Jurkat, Clone E6-1 (cell line): ENCODE data around the gene SRR.
"Not testable (repeated sequence)": the region's sequence is repeated elsewhere in the genome, so short reads cannot be mapped to it uniquely, and the experiment has no call there.

Experiments used
- DNase-seq: peaks from one replicate; pipeline ENCODE4 v3.0.0-alpha.2; 2011; ENCODE audit warnings: low read depth, low spot score
- H3K4me3 ChIP-seq: 2 replicates; pipeline ENCODE4 v1.5.1; 2011; ENCODE audit warnings: mild to moderate bottlenecking, low read length, control low read depth, moderate library complexity

Gene SRR

DNA sequence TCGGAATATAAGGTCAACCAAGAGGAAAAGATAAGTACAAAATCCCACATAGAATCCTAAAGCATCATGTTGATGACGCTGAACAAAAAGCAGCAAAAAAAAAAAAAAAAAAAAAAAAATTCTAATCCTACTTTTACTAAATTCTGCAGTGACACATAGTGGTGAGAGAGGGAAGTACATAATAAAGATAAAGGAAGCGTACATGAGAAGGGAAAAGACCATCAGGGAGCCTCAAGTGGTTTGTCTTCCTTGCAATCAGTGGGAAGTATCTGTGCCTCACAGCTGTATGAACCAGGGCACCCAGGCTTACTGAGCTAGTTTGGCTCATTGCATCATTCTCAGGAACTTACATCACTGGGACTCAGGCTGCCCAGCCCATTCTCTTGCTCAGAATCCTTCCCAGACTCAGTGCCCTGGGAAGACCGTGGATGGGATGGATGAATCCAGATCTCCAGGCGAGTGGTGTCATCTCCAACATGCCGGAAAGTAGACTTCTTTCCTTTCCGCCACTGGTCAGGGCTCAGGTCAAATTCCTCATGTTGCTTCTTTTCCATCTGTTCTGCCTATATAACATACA lies 21.4 kb upstream of the SRR start:
- peak; percentile 82 for DNase-seq

DNA sequence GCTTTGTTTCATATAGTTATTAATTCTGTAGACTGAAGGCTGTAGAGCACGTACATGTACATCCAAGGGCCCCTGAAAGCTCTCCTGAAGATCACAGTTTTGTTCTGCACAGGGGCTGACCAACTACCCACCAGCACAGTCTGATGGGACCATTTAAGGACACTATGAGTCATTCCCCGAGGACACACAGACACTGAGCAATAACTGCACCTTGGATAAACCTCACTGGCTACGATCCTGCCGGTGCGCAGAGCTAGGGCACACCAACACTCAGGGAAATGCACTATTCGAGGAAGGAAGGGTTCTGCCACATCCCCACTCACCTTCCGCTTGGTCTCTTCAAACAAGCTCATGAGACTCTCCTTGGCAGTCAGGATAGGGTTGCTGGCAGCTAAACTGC lies 20.4 kb upstream of the SRR start:
- no peak for DNase-seq
- no peak overlapping the region for H3K4me3 ChIP-seq

More for the DNA sequence above, 21.4 kb upstream of the SRR start:
- no peak overlapping the region for H3K4me3 ChIP-seq

DNA sequence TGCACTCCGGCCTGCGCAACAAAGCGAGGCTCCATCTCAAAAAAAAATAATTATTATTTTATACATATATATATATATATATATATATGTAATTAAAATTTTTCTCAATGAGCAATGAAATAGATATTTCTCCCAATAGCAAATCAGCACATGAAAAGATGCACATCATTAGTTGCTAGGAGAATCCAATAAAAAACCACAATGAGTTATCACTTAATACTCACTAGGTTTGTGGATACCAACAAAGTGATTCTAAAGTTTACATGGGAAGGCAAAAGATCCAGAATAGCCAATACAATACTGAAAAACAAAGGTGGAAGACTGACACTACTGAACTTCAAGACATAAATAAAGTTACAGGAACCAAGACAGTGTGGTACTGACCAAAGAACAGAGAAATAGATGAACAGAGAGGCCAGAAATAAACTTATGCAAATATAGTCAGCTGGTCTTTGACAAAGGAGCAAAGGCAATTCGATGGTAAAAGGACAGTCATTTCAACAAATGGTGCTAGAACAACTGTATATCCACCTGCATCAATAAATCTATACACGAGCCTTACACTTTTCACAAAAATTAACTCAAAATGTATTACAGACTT lies 13.8 kb upstream of the SRR start:
- DNase-seq: no peak
- no peak overlapping the region for H3K4me3 ChIP-seq

DNA sequence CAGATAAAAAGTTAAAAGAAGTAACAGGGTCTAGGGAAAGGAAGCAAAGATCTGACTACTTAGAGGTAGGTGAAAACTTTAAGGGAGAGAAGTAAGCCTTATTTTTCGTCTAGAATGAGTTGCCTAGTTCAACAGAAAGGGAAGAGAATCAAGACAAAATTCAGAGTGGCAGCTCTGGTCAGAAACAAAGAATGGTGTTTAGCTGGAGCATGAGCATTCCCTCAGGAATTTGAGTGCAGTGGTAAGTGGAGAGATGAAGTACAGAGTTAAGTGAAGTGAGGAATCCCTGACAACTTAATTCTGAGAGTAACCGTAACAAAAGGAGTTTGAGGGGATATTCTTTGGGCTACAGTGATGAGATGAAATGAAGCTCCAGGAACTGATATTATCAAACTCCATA lies 11.7 kb upstream of the SRR start:
- no peak for DNase-seq
- H3K4me3 ChIP-seq: no peak overlapping the region

DNA sequence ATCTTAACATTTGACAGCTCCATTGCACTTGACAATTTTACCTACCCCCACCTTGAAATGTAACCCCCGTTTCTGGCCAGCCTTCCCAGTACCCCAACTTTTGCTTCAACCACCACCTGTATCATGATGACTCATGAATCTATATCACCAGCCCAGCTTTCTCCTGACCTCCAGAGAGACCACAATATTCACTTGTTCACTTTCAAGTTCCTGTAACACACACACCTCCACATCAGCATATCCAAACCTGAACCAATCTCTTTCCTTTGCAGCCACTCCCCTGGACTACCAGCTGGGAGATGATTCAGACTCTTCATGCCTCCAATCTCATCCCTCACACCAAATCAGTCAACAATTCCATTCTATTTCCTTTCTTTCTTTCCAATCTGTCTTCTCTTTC lies 8.2 kb upstream of the SRR start:
- DNase-seq: no peak
- H3K4me3 ChIP-seq: no peak overlapping the region

DNA sequence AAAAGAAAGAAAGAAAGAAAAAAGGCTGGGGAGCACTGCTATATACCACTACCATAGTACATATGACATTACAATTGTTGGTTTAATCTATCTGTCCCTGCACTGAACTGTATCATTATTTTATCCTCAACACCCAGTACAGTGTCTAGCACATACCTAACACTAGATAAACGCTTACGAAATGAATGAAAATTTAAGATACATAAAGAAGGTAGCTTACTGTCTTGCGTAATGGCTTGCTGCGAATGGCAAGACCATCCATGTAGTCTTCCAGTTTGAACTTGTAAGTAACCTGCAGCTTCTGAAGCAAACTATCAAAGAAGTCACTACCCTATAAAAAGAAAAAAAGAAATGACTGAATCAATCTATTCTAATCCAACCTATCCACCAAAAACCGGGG lies 6.7 kb upstream of the SRR start:
- no peak overlapping the region for H3K4me3 ChIP-seq
- no peak for DNase-seq

DNA sequence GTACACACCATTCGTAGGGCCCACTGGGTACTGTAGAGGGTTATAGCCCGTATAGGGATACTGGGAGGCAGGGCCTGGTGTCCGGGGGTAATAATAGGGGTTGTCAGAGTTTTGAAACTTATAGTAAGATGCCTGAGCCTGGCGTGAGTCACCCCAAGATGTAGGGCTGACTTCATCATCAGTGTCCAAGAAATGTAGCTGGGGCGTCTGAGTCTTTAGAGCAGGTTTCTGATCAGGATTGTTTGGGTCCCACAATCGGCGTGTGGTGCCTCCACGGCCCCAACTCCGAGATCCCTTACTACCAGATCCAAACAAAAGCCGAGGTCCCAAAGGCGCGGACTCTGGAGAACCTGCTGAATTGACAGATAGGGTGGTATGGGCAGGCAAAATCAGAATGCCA lies 4.6 kb upstream of the SRR start:
- DNase-seq: no peak
- no peak overlapping the region for H3K4me3 ChIP-seq

DNA sequence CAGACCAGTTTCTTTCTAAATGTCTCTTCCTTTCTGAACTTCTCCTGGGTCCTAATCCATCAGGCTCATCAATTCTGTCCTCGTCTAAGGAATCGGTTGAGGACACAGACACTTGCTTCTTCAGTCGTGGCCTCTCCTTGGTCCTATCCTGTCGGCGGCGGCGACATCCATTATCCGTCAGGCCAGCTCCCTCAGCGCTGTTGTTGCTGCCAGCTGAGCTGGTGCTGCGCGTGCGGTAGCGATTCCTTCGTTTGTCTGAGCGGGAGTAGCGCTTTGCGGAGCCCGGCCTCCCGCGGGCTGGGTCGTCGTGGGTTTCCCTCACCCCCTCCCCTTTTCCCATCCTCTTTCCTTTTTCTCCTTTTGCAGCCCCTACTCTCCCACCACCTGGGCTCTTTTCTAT lies 4.0 kb upstream of the SRR start:
- DNase-seq: no peak
- H3K4me3 ChIP-seq: no peak overlapping the region

DNA sequence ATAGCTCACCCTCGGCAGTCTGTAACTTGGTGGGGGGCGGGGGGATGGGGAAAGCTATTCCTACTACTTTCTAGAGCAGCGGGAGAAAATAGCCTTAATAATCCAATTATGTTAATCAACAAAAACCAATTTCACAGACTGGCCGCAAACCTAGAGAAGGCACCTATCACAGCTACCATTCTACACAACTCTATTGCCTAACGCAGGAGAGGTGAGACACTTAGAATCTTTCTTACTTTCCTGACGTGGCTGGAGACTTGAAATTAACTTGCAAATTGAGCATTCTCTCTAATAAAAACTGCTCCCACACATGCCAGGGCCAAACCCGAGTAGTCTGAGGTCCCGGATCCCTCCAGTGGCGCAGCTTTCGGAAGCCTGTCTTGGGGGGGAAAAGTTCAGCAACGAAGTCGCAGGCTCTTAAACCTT lies 959 bp upstream of the SRR start:
- no peak for DNase-seq

DNA sequence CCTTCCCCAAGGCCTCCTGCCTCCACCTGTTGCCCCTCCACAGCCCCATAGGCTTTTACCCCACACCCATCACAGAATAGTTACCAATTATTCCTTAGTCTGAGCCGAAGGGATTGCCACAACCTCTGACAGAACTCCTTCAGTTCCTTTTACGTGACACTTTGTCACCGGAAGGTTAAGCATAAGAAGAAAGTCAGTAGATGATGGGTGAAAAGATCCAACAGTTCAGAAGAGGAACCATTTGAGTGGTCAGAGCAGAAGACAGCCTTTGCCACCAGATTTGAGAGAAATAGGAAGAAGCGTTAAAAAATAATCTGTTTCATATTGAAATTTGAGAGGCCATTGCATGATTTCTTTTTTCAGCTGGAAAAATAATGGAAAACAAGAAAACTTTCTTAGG lies 1.2 kb downstream of the SRR start:
- H3K4me3 ChIP-seq: no peak overlapping the region
- no peak for DNase-seq

More for the DNA sequence above, 959 bp upstream of the SRR start:
- H3K4me3 ChIP-seq: peak overlapping the region; percentile 85

DNA sequence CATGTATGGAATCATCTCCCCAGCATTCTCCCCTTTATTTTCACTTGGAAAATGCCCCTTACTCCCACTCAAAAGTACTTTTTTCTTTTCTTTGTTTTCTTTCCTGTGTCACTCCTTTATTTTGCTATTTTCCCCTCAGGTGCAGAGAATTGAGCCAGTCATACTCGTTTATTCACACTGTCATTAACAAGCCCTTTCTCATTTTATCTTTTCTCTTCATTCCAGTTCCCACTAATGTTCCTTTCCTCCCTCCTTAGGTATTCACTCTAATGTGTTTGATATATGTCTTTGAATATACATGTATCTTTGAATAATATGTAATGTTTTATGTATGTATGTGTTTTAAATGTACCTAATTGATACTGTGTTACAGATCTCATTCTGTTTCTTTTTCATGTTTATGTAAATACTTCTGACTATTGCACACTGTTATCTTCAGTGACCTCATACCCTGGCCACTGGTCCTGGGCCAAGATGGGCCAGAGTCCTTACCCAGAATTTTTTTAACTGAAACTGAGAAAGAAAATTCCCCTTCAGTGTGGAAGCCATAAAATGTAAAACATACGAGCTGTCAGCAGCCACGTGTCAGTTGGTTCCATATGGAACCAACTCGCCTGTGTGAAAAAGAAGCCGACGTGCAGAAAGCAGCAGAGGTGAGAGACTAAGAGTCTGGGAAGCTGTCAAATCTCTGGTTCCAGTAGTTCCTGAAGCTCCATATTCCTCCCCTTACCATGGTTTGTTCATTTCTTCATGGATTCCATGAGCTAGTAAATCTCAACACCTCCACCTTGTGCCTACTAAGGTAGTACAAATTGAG lies 5.8 kb downstream of the SRR start:
- no peak for DNase-seq
- H3K4me3 ChIP-seq: no peak overlapping the region

DNA sequence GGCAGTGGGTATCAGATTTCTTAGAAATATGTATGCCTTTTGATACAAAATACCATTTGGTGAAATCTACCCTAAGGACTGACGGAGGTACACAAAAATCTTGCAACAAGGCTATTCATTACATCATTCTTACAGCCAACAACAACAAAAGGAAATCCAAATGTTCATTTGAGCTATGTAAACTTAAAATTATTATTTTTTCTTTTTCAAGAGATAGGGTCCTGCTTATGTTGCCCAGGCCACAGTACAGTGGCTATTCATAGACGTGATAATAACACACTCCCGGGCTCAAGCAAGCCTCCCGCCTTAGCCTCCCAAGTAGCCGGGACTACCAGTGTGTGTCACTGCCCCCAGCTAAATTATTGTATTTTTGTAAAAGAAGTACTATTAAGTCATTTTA lies 9.0 kb downstream of the SRR start:
- DNase-seq: no peak
- H3K4me3 ChIP-seq: no peak overlapping the region

DNA sequence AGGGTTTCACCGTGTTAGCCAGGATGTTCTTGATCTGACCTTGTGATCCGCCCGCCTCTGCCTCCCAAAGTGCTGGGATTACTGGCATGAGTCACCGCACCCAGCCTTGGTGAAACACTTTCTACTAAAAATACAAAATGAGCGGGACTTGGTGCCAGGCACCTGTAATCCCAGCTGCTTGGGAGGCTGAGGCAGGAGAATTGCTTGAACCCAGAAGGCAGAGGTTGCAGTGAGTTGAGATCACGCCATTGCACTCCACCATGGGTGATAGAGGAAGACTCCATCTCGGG lies 13.1 kb downstream of the SRR start:
- not testable (repeated sequence) for H3K4me3 ChIP-seq, DNase-seq

DNA sequence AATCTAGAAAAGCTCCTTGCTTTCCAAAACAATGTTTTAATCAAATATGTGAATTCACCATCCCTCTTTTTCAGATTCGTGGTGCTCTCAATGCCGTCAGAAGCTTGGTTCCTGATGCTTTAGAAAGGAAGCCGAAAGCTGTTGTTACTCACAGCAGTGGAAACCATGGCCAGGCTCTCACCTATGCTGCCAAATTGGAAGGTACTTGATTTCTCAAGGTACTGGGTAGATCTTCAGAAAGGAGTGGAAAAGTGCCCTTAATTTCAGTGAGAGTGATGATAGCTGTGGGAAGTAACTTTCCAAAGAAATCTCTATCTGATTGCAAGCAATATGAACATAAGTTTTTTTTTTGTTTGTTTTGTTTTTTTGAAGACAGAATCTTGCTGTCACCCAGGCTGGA lies 14.0 kb downstream of the SRR start:
- H3K4me3 ChIP-seq: no peak overlapping the region
- DNase-seq: no peak

DNA sequence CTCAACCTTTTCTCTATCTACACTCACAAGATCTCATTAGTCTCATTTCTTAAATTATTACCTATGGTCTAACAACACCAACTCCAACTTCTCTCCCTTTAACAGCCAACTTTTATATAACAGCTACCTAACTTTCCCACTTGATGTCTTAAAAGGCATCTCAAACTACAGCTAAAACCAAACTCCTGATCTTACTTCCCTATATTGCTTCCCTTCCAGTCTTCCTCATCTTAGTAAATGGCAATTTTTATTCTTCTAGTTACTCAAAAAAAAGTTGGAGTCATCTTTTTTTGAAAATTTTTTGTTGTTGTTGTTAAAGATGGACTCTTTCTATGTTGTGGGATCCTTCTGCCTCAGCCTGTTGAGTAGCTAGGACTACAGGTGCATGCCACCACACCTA lies 15.3 kb downstream of the SRR start:
- no peak for DNase-seq
- no peak overlapping the region for H3K4me3 ChIP-seq

DNA sequence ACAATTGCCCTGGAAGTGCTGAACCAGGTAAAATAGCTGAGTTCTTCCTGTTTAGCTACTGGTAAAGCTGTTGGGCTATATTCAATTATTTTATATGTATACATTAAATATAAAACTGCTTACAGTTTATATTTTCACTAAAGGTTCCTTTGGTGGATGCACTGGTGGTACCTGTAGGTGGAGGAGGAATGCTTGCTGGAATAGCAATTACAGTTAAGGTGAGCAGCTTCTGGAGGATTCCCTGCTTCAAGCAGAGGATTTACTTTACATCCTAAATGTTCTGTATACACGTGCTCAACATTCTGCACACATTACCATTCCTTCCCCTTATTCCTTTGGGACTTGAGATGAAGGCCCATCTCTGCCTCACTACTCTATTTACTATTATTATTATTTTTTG lies 17.6 kb downstream of the SRR start:
- H3K4me3 ChIP-seq: no peak overlapping the region
- DNase-seq: no peak

DNA sequence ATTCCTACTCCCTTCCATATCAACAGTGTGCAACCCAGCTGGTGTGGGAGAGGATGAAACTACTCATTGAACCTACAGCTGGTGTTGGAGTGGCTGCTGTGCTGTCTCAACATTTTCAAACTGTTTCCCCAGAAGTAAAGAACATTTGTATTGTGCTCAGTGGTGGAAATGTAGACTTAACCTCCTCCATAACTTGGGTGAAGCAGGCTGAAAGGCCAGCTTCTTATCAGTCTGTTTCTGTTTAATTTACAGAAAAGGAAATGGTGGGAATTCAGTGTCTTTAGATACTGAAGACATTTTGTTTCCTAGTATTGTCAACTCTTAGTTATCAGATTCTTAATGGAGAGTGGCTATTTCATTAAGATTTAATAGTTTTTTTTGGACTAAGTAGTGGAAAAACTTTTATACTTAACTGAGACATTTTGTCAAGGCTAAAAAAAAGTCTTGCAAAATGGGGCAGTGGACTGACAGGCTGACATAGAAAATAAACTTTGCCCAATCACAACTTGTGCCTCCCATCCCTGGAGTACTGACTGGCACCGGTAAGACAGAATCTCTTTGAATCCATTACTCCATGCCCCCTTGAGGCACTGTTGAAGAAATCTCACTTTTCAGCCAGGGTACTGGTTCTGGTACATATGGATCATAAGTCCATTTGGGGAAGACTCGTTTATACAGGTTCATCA lies 20.0 kb downstream of the SRR start:
- no peak for DNase-seq

DNA sequence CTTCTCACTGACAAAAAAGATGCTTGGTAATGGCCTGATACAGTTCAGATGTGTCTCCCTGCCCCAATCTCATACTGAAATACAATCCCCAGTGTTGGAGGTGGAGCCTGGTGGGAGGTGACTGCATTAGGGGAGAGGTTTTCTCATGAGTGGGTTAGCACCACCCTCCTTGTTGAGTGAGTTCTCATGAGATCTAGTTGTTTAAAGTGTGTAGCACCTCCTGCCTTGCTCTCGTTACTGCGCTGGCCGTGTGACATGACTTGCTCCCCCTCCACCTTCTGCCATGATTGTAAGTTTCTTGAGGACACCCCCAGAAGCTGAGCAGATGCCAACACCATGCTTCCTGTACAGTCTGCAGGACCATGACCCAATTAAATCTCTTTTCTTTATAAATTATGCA lies 27.6 kb downstream of the SRR start:
- no peak for DNase-seq
- H3K4me3 ChIP-seq: no peak overlapping the region

More for the DNA sequence above, 20.0 kb downstream of the SRR start:
- H3K4me3 ChIP-seq: no peak overlapping the region

DNA sequence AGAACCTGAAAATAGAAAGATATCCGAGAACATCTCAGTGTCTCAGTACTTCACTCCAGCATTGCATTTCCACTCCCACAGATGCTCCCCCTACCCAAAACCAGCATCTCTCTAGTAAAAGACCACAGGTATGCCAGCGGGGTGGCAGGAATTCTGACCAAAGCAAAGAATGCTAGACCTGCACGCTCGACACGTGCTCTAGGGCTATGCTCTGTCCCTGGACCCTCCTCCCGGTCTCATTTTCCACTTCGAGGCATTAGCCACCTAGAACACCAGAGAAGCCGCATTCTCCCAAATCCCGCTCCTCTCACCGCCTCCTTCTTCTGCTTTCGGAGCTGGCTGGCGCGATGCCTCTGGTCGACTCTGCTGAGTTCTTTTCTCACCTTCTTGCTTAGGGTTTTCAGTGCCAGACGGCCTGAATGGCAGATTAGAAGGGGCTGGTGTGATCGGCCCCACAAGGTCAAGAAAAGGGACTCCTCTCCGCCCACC lies 32.0 kb downstream of the SRR start:
- H3K4me3 ChIP-seq: peak overlapping the region; percentile 84
- DNase-seq: no peak

DNA sequence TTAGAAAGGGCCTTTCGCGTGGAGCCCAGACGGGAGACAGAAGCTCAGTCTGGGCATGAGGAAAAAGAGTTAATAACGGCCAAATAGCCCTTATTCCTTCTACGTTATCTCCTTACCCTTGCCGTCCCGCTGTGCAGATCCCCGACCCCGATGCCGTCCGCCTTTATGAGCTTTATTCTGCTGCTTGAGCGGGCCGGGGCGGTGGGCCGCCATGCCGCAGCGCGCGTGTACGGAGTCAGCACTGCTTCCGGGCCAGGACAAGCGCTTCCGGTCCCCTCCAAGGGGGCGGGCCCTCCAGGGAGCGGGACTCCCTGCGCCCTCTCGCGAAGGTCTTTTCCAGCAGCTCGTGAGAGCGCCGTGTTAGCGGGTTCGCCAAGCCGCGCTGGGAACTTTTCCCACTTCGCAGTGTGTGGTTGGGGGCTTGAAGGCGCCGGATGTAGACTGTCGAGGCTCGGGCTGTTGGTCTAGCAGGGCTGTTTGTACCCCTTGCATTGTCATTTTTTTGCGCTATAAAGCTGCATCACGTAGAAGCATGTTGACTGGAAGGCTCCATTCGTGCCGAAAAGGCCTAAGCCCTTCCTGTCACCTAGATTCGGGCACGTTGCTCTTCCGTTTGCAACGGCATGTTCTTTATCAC lies 32.6 kb downstream of the SRR start, which contains the start of gene TSR1:
TSR1 (minus strand) TSS at position 243 of the 637 bp plus-strand sequence; CDS start at position 213, 30 bp downstream.
- peak within 1 kb of the TSS; percentile 84 for H3K4me3 ChIP-seq
- peak; percentile 89 for DNase-seq
